GM12873 (cell line): ENCODE measurements around the gene ISY1.

ENCODE experiments used
- TF ChIP-seq, protein P1 (sequence below): IDR thresholded peaks from 2 replicates; pipeline ENCODE4 v1.5.1; 2012; ENCODE audit warnings: low read depth, mild to moderate bottlenecking, moderate library complexity, low read length, control low read depth; ENCODE audit not compliant: insufficient read depth; ENCODE audit errors: missing control alignments

Gene ISY1

DNA sequence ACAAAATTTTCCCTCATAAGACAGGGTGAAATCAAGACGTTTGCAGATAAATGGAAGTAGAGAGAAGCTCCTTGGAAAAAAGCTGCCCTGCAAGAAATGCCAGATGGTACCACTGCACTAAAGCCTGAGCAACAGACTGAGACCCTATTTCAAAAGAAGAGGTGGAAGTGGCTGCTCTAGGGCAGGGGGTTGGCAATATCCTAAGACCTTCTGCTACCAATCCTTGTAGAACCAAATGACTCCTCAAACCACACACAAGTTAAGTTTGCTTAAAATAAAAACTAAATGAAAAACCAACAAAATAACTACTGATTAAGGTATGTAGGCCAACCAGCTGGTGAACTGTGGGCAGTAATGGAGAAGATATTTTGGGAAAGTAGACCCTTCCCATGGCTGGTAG is 60.6 kb downstream of the ISY1 start:
- TF ChIP-seq, protein P1, sequence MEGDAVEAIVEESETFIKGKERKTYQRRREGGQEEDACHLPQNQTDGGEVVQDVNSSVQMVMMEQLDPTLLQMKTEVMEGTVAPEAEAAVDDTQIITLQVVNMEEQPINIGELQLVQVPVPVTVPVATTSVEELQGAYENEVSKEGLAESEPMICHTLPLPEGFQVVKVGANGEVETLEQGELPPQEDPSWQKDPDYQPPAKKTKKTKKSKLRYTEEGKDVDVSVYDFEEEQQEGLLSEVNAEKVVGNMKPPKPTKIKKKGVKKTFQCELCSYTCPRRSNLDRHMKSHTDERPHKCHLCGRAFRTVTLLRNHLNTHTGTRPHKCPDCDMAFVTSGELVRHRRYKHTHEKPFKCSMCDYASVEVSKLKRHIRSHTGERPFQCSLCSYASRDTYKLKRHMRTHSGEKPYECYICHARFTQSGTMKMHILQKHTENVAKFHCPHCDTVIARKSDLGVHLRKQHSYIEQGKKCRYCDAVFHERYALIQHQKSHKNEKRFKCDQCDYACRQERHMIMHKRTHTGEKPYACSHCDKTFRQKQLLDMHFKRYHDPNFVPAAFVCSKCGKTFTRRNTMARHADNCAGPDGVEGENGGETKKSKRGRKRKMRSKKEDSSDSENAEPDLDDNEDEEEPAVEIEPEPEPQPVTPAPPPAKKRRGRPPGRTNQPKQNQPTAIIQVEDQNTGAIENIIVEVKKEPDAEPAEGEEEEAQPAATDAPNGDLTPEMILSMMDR: no peak

DNA sequence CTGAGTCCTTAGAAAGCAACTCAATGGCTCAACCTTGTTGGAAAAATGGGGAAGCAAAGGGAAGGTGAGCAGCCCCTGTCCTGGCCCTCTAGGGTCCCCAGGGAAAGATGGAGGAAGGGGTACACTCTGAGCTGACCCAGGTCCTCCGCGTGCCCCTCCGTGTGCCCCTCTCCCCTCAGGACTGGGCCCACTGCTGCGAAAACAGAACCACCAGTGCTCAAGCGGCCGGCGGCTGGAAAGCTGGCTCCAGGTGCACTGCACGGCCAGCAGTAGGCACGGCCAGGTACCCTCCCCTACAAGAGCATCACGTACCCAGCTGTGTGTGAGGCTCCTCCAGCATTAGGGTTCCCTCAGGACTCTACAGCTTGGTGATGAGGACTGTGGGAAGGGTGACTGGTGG is 65.6 kb downstream of the ISY1 start:
- TF ChIP-seq, protein P1: no peak

DNA sequence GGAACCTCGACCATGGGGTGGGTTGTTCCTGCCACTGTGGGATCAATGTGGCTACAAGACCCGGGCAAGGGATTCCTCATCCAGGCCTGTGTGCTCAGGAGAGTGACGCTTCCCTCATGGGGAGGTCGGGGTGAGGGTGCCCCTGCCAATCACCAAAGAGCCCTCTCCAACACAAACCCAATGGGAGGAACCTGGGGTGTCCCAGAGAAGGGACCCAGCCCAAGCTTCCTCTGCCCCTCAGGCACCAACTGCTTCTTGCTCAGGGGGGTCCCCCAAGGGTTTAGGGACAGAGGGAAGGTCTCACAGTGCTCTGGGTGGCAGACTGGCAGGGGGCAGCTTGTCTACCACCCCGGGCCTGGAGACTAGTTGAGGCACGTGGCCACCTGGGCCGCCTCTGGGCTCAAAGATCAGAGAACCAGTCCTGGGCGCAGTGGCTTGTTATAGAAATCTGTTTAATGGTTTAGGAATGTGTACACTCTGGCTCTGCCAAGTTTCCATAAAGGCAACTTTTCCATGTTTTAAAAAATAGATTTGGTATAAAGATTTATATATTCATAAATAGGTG is 73.6 kb downstream of the ISY1 start:
- TF ChIP-seq, protein P1: no peak

DNA sequence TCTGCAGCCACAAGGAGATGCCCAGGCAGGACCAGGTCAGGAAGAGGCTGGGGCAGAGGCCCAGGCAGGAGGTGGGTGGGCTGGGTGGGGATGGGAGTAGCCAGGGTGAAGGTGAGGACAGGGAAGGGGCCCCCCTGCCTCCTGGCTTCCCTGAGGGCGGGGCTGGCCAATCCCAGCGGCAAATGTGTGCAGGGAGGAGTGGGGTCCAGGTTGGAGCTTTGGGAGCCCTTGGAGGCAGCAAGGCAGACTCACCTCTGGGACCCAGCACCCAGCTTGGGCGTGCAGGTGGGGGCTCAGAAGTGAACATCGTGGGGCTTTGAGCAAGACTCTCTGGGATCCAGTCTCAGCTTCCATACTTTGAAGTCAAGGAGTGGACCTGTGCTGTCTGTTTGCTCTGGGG is 75.0 kb downstream of the ISY1 start:
- TF ChIP-seq, protein P1: no peak

DNA sequence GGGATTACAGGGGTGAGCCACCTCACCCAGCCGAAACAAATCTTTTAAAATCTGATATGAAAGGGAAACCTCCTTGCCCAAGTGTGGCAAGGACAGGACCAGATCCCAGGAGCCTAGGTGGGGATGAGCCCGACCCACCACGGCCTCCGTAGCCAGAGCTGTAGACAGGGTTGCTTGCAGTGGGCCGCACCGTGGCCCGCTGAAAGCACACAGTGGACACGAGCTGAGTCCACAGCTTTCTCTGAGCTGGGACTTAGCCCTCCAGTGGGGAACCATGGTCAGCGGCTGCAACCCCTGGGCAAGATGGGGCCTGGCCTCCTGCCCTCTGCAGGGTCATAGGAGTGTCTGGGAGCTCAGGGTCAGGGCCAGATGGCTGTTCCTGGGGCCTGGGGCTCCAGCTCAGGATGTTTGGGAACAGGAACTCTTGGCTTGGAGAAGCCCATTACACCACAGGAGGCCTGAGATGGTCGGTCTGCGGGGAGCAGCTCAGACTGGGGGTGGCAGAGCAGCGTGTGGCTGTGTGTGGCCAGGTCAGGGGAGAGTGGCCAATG is 75.6 kb downstream of the ISY1 start:
- TF ChIP-seq, protein P1: no peak

- TF ChIP-seq, protein P1: no peak
Measured at GRCh38 chr3:129084501-129084900, 76.4 kb downstream of the ISY1 start.

DNA sequence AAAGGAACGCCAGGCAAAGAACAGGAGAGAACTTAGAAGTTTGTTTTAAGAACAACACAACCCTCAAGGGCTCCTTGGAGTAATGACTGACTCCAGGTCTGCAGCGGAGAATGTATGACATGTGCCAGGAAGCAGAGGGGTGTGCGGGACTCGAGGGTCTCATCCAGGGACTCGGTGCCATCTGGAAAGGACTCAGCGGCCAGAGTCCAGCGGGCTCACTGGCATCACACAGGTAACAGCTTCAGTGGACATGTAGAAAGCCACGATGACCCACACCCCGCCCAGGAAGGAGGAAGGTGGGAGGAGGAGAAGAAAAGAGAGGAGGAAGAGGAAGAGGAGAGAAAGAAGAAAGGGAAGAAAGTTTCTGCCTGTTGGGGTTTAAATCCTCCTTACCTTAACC is 78.8 kb downstream of the ISY1 start:
- TF ChIP-seq, protein P1: no peak
